ENCODE measurements around the gene ORM2.
"Not testable (repeated sequence)": the region's sequence is repeated elsewhere in the genome, so short reads cannot be mapped to it uniquely, and the experiment has no call there.

Gene ORM2

DNA sequence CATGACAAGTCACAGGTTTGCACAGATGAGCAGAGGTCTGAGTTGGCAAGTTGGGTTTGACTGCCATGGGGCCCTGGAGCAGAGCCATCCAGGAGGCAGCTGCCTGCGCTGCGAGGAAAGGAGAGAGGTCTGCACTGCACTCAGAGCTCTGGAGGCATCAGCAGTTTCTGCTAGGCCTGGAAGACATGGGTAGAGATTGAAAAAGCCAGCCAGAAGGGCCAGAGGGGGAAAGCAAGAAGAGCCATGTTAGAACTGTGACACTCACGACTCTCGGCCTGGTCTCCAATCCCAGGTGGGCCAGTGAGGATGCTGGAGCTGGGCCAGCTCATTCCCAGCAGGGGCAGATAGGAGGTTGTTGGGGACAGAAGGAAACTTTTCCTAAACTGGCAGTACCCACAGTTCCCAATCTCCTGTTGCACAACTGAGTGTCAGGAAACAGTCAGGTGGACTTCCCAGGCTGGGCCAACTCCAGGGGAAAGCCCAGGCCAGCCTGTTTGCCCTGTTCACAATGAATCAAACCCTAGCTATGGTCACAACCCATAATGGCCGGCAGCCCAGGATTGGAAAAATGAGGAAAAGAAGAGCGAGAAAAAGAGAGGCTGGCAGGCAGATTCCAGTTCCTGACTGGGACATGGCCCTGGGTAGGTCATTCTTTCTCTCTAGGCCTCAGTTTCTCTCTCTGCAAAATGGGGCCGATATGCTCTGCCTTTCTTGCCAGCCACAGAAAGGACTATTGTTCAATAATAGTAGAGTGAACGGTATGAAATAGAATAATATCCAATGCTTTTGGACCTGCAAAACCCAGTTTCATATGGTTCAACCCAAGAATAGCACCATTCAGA is 14.6 kb upstream of the ORM2 start:
- no peak for DNase-seq

DNA sequence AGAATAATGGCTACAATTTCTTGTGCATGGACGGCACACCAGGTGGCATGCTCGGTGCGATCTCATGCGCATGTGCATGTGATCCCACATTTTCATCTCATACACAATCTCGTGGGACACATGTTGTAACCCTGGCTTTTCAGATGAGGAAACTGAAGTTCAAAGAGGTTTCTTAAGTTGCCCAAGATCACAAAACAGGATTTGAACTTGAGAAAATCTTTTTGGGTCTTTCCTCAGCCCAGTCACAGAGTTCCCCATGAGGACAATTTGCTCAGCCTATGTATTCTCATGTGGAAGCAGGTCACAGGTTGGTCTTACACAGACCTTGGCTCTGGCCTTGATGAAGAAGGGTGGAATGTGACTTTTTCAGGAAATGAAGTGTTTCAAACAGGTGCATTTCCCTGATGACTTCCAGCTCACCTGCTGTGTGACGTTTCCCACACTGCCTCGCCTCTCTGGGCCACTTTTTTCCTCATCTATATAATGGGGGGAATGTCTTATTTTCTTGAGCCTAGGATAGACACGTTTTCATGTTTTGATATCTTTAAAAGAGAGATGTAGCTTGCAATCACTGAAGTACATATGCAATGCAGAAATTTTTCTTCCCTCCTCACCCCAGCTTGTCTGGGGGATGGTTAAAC is 13.8 kb upstream of the ORM2 start:
- DNase-seq, result no peak

DNA sequence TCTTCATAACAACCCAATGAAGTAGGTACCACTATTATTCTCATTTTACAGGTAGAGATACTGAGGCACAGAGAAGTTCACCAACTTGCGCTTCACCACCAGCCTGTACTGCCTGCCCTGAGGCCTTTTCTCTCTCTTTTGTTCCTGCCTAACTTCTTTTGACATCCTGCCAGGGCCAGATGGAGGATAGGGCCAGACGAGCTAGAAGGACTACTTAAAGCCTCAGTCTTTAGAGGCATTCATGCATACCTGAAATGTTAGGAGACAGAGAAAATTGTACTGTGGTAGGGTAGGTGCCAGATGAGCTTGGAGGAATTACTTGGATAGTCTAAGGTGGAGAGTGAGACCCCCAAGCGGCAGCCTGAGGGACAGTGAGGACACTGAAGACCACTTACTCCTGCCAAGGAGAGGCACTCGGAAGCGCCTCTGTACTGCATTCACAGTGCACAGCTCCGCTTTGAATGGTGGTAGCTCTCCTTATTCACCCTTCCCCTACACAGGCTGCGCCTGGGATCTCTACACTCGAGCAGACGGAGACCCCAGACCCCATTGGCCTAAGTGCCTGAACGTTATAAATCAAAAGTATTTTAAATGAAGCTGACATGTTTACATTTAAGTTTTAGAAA is 13.0 kb upstream of the ORM2 start:
- no peak for DNase-seq

DNA sequence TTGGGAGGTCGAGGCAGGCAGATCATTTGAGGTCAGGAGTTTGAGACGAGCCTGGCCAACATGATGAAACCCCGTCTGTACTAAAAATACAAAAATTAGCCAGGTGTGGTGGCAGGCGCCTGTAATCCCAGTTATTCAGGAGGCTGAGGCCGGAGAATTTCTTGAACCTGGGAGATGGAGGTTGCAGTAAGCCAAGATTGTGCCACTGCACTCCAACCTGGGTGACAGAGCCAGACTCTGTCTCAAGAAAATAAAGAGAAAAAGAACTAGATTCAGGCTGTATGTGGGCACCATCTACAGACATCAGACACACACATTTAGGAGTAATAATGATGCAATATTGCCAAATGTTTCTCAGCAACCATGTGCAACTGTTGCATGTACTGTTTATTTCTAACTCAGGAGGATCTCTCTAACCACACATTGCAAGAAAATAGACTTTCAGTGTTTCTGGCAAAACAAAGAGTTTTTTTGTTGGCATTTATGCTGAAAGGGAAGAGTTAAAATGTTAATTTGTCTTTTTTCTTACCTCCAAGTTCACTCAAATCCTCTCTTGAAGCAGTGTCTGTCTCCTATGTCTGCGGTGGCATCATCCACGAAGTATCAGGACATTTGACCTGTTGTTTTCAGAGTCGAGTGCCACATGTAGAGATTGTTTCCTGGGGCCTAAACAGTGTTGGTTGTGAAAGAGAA is 11.9 kb upstream of the ORM2 start:
- no peak for DNase-seq

DNA sequence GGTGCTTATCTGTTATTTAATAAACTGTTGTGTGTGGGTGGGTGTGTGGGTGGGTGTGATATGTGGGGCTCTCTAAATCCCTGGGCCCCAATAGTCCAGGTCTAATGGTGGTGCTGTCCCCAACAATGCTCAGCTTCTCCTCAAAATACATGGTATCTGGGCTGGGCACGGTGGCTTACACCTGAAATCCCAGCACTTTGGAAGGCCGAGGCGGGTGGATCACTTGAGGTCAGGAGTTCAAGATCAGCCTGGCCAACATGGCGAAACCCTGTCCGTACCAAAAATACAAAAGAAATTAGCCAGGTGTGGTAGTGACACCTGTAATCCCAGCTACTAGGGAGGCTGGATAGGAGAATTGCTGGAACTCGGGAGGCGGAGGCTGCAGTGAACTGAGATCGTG is 11.3 kb upstream of the ORM2 start:
- DNase-seq, result no peak

DNA sequence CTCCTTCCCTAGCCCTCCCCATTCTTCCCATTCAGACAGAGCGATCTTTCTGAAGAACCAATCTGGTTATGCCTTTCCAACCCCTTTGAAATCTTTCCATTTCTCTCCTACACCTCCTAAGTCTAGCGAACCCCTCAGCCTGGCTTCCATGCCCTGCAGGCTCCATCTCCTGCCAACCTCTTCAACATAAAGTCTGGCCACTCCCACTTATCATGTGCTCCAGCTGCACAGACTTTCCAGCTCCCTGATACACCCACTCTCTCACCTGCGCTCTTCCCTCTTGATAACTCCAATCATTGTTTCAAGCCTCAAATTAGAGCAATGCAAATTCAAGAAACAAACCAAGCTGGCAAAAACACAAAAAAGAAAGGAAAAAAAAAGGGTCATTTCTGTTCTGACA is 10.5 kb upstream of the ORM2 start:
- no peak for DNase-seq

DNA sequence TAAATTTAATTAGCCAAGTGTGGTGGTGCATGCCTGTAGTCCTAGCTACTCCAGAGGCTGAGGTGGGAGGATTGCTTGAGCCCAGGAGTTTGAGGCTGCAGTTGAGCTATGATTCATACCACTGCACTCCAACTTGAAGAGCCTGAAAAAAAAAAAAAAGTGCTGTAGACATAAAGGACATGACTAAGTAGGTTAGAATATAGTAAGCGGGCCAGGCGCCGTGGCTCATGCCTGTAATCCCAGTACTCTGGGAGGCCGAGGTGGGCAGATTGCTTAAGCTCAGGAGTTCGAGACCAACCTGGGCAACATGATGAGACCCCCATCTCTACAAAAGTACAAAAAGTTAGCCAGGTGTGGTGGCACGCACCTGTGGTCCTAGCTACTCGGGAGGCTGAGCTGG is 9.0 kb upstream of the ORM2 start:
- not testable (repeated sequence) for DNase-seq

DNA sequence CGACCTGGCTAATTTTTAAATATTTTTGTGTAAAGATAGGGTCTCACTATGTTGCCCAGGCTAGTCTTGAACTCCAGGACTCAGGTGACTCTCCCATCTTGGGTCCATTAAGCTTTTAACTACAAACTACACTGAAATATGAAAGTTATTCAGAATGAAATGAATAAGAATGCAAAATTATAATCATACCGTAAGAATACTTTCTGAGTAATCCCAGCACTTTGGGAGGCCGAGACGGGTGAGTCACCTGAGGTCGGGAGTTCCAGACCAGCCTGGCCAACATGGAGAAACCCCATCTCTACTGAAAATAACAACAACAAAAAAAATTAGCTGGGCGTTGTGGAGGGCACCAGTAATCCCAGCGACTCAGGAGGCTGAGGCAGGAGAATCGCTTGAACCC is 7.9 kb upstream of the ORM2 start:
- no peak for DNase-seq

DNA sequence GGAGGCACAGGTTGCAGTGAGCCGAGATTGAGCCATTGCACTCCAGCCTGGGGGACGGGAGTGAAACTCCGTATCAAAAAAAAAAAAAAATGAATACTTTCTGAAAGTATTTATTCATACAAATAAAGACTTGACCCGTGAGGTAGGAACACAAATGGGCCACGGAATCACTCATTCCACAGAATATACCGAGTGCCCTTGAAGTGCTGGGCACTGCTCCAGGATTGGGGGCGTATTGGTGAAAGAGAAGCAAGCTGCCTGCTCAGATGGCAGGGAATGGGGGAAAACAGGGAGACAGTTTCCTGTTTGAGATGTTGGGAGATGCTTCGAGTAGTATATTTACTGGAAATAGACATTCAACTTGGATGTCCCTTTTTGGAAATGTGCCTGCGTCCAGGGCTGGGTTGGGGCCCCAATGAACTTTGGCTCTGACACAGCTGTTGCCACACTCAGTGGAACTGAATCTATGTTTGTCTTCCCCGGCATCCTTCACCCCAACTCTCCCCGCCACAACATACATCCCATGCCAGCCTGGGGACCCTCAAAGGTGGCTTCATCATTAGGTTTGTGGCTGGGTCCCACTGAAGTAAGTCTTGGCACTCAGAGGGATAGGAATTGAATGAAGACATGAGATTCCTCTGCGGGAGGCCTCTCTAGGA is 7.4 kb upstream of the ORM2 start:
- not testable (repeated sequence) for DNase-seq

DNA sequence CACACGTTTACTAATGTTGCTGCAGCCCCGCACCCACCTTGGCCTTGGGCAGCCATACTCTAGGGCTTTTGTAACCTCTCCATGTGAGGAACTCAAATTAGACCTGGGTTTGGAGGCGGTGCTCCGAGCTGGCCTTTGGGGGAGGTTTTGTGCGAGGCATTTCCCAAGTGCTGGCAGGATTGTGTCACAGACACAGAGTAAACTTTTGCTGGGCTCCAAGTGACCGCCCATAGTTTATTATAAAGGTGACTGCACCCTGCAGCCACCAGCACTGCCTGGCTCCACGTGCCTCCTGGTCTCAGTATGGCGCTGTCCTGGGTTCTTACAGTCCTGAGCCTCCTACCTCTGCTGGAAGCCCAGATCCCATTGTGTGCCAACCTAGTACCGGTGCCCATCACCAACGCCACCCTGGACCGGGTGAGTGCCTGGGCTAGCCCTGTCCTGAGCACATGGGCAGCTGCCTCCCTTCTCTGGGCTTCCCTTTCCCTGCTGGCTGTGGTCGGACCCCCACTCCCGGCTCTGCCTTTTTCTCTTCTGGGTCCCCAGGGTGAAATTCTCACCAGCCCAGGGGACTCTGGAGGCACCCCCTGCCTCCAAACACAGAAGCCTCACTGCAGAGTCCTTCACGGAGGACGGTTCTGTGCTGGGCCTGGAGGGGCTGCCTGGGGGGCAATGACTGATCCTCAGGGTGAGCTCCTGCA is 6.7 kb upstream of the ORM2 start, which contains the start of gene ORM1:
TSS of gene ORM1 (plus strand) at position 268 of the 701 bp plus-strand sequence. CDS start at position 304, 36 bp downstream.
- DNase-seq, result not testable (repeated sequence)

DNA sequence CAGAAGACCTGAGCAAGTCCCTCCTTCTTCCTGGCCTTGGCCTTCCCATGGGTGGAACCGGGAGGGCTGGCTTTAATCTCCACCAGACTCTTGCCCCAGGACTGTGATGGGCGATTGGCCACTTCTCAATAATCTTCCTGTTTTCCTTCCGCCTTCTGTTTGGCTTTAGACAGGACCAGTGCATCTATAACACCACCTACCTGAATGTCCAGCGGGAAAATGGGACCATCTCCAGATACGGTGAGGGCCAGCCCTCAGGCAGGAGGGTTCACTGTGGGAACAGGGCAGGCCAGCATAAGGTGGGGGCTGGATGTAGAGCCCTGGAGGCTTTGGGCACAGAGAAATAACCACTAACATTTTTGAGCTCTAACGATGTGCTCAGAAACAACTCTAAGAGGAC is 5.8 kb upstream of the ORM2 start:
- not testable (repeated sequence) for DNase-seq

DNA sequence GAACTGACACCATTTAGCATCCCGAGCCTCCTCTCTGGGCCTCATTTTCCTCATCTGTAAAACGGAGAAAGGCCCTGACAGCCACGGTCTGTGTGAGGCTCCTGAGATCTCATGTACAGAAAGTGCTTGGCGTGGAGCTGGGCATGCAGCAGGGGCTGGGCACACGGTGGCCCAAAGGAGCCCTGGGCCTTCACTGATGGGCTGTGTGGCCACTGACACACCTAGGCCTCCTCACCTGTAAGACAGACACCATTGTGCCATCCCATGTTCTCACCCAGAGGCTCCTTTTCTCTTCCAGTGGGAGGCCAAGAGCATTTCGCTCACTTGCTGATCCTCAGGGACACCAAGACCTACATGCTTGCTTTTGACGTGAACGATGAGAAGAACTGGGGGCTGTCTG is 5.2 kb upstream of the ORM2 start:
- no peak for DNase-seq

DNA sequence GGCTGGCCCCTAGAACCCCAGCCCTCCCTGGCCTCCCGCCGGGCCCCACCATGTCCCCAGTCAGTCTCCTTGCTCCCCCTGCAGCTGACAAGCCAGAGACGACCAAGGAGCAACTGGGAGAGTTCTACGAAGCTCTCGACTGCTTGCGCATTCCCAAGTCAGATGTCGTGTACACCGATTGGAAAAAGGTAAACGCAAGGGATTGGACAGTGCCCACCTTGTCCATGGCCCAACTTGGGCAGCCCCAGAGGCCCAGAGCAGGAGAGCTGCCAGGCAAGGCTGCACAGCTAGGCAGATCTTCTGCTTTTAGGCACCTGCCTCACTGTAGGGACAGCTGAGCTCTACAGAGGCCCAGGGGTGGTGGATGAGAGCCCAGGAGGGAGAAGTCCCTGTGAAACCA is 4.7 kb upstream of the ORM2 start:
- DNase-seq, result not testable (repeated sequence)

DNA sequence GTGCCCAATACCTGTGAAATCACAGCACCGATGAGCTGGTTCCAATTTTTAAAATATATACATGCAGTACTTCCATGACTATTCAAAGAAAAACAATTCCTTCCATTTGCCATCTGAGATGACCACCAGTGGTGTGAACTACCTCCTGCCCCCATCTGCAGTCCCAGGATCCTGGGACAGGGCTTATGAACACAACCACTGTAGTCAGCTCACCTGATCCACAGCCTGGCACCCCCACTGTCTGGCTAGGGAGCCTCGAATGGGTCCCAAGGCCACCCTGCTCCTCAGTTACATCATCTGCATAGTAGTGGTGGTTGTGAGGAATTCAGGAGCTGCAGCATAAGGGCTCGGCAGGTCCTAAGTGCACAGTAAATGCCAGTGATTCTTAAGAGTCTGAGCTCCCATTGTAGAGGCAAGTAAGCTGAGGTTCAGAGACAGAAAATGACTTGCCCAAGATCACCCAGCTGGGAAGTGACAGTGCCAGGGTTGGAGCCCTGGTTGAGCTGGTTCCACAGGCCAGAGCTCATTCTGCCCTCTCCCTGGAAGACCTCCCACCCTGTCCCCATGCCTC is 3.9 kb upstream of the ORM2 start:
- DNase-seq, result not testable (repeated sequence)

DNA sequence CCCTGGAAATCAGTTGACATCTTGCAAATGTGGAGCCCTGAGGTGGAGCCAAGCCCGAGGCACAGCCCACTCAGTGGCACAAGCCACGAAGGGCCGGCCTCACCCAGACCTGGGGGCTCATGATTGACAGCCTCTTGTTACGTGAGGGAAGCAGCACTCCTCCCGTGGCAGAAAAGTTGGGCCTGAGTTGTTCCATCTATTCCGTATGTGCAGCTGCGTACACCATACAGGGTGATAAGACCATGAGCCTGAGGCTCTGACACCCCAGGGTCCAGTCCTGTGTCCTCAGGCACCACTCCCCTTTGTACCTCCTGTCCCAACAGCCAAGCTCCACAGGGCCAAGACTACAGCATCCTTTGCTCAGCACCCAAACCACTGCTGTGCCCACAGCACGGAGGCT is 1.9 kb upstream of the ORM2 start:
- no peak for DNase-seq

DNA sequence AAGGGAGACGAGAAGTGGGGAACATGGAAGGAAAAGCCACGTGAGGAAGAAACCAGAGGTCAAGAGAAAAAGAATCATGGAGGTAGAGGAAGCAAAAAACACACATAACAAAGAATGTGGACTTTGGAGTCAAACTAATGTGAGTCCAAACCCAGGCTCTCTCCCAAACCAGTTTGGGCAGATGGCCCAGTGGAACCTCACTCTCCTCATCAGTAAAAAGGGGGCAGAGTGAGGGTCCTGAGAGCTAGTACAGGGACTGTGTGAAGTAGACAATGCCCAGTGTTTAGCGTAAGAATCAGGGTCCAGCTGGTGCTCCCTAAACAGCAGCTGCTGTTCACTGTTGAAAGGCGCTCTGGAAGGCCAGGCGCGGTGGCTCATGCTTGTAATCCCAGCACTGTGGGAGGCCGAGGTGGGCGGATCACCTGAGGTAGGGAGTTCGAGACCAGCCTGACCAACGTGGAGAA is 1.3 kb upstream of the ORM2 start:
- DNase-seq, result not testable (repeated sequence)

DNA sequence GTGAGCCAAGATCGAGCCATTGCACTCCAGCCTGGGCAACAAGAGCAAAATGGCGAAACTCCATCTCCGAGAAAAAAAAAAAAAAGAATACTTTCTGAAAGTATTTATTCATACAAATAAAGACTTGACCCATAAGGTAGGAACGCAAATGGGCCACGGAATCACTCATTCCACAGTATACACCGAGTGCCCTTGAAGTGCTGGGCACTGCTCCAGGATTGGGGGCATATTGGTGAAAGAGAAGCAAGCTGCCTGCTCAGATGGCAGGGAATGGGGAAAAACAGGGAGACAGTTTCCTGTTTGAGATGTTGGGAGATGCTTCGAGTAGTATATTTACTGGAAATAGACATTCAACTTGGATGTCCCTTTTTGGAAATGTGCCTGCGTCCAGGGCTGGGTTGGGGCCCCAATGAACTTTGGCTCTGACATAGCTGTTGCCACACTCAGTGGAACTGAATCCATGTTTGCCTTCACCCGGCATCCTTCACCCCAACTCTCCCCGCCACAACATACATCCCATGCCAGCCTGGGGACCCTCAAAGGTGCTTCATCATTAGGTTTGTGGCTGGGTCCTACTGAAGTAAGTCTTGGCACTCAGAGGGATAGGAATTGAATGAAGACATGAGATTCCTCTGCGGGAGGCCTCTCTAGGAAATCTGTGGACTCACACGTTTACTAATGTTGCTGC is 588 bp upstream of the ORM2 start:
- DNase-seq, result not testable (repeated sequence)

DNA sequence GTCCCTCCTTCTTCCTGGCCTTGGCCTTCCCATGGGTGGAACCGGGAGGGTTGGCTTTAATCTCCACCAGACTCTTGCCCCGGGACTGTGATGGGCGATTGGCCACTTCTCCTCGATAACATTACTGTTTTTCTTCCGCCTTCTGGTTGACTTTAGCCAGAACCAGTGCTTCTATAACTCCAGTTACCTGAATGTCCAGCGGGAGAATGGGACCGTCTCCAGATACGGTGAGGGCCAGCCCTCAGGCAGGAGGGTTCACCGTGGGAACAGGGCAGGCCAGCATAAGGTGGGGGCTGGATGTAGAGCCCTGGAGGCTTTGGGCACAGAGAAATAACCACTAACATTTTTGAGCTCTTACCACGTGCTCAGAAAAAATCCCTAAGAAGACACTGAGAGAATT is 967 bp downstream of the ORM2 start:
- no peak for DNase-seq

DNA sequence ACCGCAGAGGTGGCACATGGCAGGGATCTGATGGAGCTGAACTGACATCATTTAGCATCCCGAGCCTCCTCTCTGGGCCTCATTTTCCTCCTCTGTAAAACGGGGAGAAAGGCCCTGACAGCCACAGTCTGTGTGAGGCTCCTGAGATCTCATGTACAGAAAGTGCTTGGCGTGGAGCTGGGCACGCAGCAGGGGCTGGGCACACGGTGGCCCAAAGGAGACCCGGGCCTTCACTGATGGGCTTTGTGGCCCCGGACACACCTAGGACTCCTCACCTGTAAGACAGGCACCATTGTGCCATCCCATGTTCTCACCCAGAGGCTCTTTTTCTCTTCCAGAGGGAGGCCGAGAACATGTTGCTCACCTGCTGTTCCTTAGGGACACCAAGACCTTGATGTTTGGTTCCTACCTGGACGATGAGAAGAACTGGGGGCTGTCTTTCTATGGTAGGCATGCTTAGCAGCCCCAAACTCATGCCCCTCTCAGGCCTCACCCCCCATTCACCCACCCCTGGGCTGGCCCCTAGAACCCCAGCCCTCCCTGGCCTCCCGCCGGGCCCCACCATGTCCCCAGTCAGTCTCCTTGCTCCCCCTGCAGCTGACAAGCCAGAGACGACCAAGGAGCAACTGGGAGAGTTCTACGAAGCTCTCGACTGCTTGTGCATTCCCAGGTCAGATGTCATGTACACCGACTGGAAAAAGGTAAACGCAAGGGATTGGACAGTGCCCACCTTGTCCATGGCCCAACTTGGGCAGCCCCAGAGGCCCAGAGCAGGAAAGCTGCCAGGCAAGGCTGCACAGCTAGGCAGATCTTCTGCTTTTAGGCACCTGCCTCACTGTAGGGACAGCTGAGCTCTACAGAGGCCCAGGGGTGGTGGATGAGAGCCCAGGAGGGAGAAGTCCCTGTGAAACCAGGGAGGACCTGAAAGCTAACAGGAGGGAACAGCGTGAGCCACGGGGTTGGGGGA is 1.8 kb downstream of the ORM2 start:
- DNase-seq, result not testable (repeated sequence)
